GM23338 (cell line): ENCODE data around the gene AOC3. TPM values are rescaled to one million over a fixed set of nuclear protein-coding genes. Genes with fewer than 3 reads are reported as not detected.
A peak's percentile ranks its signal among the peaks of the same experiment; 100 is the strongest.

Experiments used
- ATAC-seq: fragments of 200-7000 bp; cut with Tn5 transposase; 3 replicates; pipeline ENCODE4 v1.9.1; 2020
- DNase-seq: peaks from one replicate; pipeline ENCODE4 v3.0.0-alpha.2; 2015; ENCODE audit warnings: low spot score
- H2AFZ ChIP-seq: fragments of 200-600 bp; sonication (generic); 2 replicates; pipeline ENCODE4 v1.8.0; 2016; ENCODE audit warnings: antibody characterized with exemption, mild to moderate bottlenecking, moderate library complexity
- H3F3A ChIP-seq: fragments of 200-600 bp; sonication (generic); replicated peaks from 2 replicates; pipeline ENCODE4 v1.8.0; 2017; ENCODE audit warnings: antibody characterized with exemption, mixed run types, low read depth
- H3K27ac ChIP-seq: fragments of 200-600 bp; sonication (generic); 2 replicates; pipeline ENCODE4 v1.6.1; 2016; ENCODE audit warnings: low read depth
- H3K27me3 ChIP-seq: fragments of 200-600 bp; sonication (generic); 2 replicates; pipeline ENCODE4 v1.8.0; 2016; ENCODE audit warnings: mild to moderate bottlenecking, mixed run types, moderate library complexity; ENCODE audit not compliant: insufficient read depth
- H3K36me3 ChIP-seq: fragments of 200-600 bp; sonication (generic); 2 replicates; pipeline ENCODE4 v1.8.0; 2016; ENCODE audit warnings: mild to moderate bottlenecking; ENCODE audit not compliant: insufficient read depth
- H3K4me1 ChIP-seq: fragments of 200-600 bp; sonication (generic); 2 replicates; pipeline ENCODE4 v1.8.0; 2016; ENCODE audit warnings: mild to moderate bottlenecking, moderate library complexity; ENCODE audit not compliant: insufficient read depth
- H3K4me2 ChIP-seq: fragments of 200-600 bp; sonication (generic); 2 replicates; pipeline ENCODE4 v1.7.1; 2017; ENCODE audit warnings: mixed run types
- H3K4me3 ChIP-seq: fragments of 200-600 bp; sonication (generic); 2 replicates; pipeline ENCODE4 v1.6.1; 2016; ENCODE audit warnings: mixed run types
- H3K79me2 ChIP-seq: fragments of 200-600 bp; sonication (generic); replicated peaks from 2 replicates; pipeline ENCODE4 v1.8.0; 2017; ENCODE audit warnings: mild to moderate bottlenecking; ENCODE audit not compliant: insufficient read depth
- H3K9me2 ChIP-seq: fragments of 200-600 bp; sonication (generic); 2 replicates; pipeline ENCODE4 v1.8.0; 2017; ENCODE audit not compliant: insufficient read depth
- H4K20me1 ChIP-seq: fragments of 200-600 bp; sonication (generic); replicated peaks from 2 replicates; pipeline ENCODE4 v1.8.0; 2017; ENCODE audit warnings: mild to moderate bottlenecking; ENCODE audit not compliant: insufficient read depth
- H3K27ac Mint-ChIP-seq: 2 replicates; pipeline ENCODE4 v1.8.0; 2020; ENCODE audit warnings: inconsistent platforms, mild to moderate bottlenecking, moderate library complexity, mixed read lengths
- H3K27me3 Mint-ChIP-seq: 3 replicates; pipeline ENCODE4 v1.8.0; 2022; ENCODE audit warnings: low read depth, mild to moderate bottlenecking, moderate library complexity, mixed read lengths, inconsistent platforms; ENCODE audit not compliant: insufficient read depth, poor library complexity
- H3K36me3 Mint-ChIP-seq: 3 replicates; pipeline ENCODE4 v1.8.0; 2021; ENCODE audit warnings: low read depth, mild to moderate bottlenecking, inconsistent platforms, moderate library complexity, mixed read lengths
- H3K4me1 Mint-ChIP-seq: 3 replicates; pipeline ENCODE4 v1.8.0; 2020; ENCODE audit warnings: mild to moderate bottlenecking, inconsistent platforms, mixed read lengths
- H3K4me3 Mint-ChIP-seq: 3 replicates; pipeline ENCODE4 v1.8.0; 2021; ENCODE audit warnings: moderate library complexity, mild to moderate bottlenecking, inconsistent platforms, mixed read lengths
- H3K9me3 Mint-ChIP-seq: 3 replicates; pipeline ENCODE4 v1.8.0; 2020; ENCODE audit warnings: moderate library complexity, mild to moderate bottlenecking, inconsistent platforms, mixed read lengths
- CREB1 ChIP-seq: fragments of 250-450 bp; sonication (Bioruptor Pico); IDR thresholded peaks from 2 replicates; pipeline ENCODE4 v1.5.0; 2020; ENCODE audit warnings: low read depth, mild to moderate bottlenecking, moderate library complexity
- EZH2 ChIP-seq: fragments of 200-600 bp; sonication (generic); IDR thresholded peaks from one replicate; pipeline ENCODE4 v1.8.0; 2017; ENCODE audit warnings: antibody characterized with exemption, mild to moderate bottlenecking, low read depth; ENCODE audit not compliant: unreplicated experiment
- EZH2phosphoT487 ChIP-seq: fragments of 200-600 bp; sonication (generic); IDR thresholded peaks from one replicate; pipeline ENCODE4 v1.8.1; 2018; ENCODE audit warnings: antibody characterized with exemption; ENCODE audit not compliant: unreplicated experiment
- JUNB ChIP-seq: IDR thresholded peaks from one replicate; pipeline ENCODE4 v1.6.1; 2016; ENCODE audit warnings: antibody characterized with exemption; ENCODE audit not compliant: unreplicated experiment
- NANOG ChIP-seq: IDR thresholded peaks from 2 replicates; pipeline ENCODE4 v1.6.1; 2016; ENCODE audit warnings: antibody characterized with exemption, borderline replicate concordance
- POLR2AphosphoS5 ChIP-seq: IDR thresholded peaks from 2 replicates; pipeline ENCODE4 v1.6.1; 2016; ENCODE audit warnings: antibody characterized with exemption, low read depth
- STAT1 ChIP-seq: IDR thresholded peaks from one replicate; pipeline ENCODE4 v1.6.1; 2016; ENCODE audit warnings: antibody characterized with exemption; ENCODE audit not compliant: unreplicated experiment
- ZNF114 ChIP-seq: fragments of 250-450 bp; sonication (Bioruptor Pico); IDR thresholded peaks from 2 replicates; pipeline ENCODE4 v1.5.0; 2020; ENCODE audit warnings: mild to moderate bottlenecking, moderate library complexity
- ZNF331 ChIP-seq: fragments of 250-450 bp; sonication (Bioruptor Pico); IDR thresholded peaks from 2 replicates; pipeline ENCODE4 v1.5.0; 2020; ENCODE audit warnings: low read depth, mild to moderate bottlenecking, moderate library complexity
- polyA plus RNA-seq: library from polyadenylated mRNA; unstranded; fragments of >200 nt; fragmentation: Nextera tagmentation; extraction: Ambion mirVana; gene quantifications from 2 replicates; pipeline ENCODE4 v1.2.1, GENCODE V29; 2016
- total RNA-seq: library from RNA; depleted of rRNA; stranded (reverse); fragments of >200 nt; shearing (Covaris generic); gene quantifications from 2 replicates; pipeline ENCODE4 v1.2.3, GENCODE V29; 2014
- TF ChIP-seq, protein P1 (sequence below): fragments of 250-450 bp; sonication (Bioruptor Pico); IDR thresholded peaks from 2 replicates; pipeline ENCODE4 v1.5.0; 2020; ENCODE audit warnings: mild to moderate bottlenecking, moderate library complexity
- TF ChIP-seq, protein P2 (sequence below): IDR thresholded peaks from one replicate; pipeline ENCODE4 v1.6.1; 2018; ENCODE audit warnings: antibody characterized with exemption; ENCODE audit not compliant: unreplicated experiment
- TF ChIP-seq, protein P3 (sequence below): IDR thresholded peaks from 2 replicates; pipeline ENCODE4 v1.6.1; 2016; ENCODE audit warnings: antibody characterized with exemption

The AOC3 gene
- total and polyA plus RNA-seq, 2 experiments from 2014 or later: 1.4 to 1.7 TPM

DNA sequence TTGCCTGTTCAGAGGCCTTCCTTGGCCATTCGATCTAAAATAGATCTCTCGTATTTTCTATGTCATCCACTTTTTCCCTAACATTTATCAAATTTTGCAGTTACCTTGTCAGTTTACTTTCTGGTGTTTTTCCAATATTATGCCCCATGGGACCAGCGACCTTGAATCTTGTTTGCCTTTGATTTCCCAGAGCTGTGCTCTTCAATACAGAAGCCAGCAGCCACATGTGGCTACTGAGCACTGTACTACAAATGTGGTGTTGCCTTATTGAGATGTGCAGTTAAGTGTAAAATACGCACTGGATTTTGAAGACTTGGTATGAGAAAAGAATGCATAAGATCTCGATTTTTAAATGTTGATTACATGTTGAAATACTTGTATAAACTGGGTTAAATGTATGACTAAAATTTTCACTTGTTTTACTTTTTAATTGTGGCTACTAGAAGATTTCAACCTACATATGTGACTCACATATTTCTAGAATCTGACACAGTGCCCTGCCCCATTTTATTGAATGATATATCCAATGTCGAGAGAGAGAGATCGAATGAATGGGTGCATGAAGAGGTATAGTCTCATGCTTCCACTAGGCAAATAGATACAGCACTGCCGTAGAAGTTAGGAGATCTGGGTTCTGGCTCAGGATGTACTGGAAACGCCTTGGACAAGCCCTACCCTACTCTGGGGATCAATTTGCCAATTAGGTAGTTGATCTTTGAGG lies 18.6 kb upstream of the AOC3 start (continued):
- TF ChIP-seq, protein P1, sequence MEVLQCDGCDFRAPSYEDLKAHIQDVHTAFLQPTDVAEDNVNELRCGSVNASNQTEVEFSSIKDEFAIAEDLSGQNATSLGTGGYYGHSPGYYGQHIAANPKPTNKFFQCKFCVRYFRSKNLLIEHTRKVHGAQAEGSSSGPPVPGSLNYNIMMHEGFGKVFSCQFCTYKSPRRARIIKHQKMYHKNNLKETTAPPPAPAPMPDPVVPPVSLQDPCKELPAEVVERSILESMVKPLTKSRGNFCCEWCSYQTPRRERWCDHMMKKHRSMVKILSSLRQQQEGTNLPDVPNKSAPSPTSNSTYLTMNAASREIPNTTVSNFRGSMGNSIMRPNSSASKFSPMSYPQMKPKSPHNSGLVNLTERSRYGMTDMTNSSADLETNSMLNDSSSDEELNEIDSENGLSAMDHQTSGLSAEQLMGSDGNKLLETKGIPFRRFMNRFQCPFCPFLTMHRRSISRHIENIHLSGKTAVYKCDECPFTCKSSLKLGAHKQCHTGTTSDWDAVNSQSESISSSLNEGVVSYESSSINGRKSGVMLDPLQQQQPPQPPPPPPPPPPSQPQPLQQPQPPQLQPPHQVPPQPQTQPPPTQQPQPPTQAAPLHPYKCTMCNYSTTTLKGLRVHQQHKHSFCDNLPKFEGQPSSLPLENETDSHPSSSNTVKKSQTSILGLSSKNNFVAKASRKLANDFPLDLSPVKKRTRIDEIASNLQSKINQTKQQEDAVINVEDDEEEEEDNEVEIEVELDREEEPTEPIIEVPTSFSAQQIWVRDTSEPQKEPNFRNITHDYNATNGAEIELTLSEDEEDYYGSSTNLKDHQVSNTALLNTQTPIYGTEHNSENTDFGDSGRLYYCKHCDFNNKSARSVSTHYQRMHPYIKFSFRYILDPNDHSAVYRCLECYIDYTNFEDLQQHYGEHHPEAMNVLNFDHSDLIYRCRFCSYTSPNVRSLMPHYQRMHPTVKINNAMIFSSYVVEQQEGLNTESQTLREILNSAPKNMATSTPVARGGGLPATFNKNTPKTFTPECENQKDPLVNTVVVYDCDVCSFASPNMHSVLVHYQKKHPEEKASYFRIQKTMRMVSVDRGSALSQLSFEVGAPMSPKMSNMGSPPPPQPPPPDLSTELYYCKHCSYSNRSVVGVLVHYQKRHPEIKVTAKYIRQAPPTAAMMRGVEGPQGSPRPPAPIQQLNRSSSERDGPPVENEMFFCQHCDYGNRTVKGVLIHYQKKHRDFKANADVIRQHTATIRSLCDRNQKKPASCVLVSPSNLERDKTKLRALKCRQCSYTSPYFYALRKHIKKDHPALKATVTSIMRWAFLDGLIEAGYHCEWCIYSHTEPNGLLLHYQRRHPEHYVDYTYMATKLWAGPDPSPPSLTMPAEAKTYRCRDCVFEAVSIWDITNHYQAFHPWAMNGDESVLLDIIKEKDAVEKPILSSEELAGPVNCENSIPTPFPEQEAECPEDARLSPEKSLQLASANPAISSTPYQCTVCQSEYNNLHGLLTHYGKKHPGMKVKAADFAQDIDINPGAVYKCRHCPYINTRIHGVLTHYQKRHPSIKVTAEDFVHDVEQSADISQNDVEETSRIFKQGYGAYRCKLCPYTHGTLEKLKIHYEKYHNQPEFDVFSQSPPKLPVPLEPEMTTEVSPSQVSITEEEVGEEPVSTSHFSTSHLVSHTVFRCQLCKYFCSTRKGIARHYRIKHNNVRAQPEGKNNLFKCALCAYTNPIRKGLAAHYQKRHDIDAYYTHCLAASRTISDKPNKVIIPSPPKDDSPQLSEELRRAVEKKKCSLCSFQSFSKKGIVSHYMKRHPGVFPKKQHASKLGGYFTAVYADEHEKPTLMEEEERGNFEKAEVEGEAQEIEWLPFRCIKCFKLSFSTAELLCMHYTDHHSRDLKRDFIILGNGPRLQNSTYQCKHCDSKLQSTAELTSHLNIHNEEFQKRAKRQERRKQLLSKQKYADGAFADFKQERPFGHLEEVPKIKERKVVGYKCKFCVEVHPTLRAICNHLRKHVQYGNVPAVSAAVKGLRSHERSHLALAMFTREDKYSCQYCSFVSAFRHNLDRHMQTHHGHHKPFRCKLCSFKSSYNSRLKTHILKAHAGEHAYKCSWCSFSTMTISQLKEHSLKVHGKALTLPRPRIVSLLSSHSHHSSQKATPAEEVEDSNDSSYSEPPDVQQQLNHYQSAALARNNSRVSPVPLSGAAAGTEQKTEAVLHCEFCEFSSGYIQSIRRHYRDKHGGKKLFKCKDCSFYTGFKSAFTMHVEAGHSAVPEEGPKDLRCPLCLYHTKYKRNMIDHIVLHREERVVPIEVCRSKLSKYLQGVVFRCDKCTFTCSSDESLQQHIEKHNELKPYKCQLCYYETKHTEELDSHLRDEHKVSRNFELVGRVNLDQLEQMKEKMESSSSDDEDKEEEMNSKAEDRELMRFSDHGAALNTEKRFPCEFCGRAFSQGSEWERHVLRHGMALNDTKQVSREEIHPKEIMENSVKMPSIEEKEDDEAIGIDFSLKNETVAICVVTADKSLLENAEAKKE (CRISPR knock-in tag): no peak
- TF ChIP-seq NANOG (no peak), POLR2AphosphoS5 (no peak), EZH2phosphoT487 (no peak), CREB1 (CRISPR knock-in tag) (no peak), ZNF114 (no peak), ZNF331 (no peak), STAT1 (no peak)

DNA sequence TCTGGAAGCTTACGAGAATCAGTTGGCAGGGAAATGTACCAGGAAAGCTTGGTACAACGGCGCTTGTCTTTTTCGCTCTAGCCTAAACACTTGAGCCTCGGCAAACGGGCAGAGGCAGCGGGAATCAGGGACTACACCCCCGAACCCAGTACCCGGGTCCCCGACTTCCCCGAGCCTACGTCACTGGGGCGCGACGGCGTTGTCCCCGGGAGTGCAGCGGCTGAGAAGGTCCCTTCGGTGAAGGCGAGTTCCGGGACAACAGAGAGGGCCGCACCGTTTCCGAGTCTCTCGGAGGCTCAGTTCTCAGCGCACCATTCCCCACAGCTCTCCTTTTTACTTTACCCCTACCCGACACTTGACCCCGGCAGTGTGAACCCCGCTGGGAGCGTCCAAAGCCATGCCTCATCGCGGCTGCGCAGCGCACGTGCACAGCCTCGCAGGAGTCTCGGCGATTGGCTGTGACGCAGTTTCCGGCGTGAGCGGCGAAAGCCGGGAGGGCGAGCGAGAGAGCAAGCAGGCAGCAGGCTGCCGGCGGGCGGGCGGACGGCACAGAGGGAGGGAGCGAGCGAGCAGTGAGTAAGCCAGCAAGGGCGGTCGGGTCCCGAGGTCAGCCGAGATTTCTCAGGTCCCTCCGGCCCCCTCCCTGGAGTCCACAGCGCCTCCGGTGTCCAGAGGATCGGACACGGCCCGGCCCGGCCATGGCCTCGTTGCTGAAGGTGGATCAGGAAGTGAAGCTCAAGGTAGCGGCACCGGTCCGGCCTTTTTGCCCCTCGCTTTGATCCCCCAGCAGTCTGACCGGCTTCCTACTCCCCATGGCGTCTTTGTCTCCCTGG lies 17.8 kb upstream of the AOC3 start, which contains the start of gene PSME3:
Gene PSME3, plus strand, starts transcription at position 464 of the 833 bp plus-strand sequence. Its CDS starts 235 bp downstream, at position 699.
- H3K9me3 Mint-ChIP-seq: no peaks in the 10 kb centered on the region
- Histone ChIP-seq H4K20me1 (peaks cover 8% of the 10 kb centered on the region; the same call in 1 of the 2 replicates), H3K27ac (peak within 1 kb of the TSS; percentile 95), H3K79me2 (peaks cover 30% of the 10 kb centered on the region), H3K9me2 (no peaks in the 10 kb centered on the region), H3K4me3 (peak within 1 kb of the TSS; percentile 99), H3K4me2 (peak within 1 kb of the TSS; percentile 100), H3F3A (no peaks in the 10 kb centered on the region; the same call in 1 of the 2 replicates), H2AFZ (peak within 1 kb of the TSS; percentile 53), H3K4me1 (peaks cover 5% of the 10 kb centered on the region; the same call in 1 of the 2 replicates), H3K27me3 (no peaks in the 10 kb centered on the region), H3K36me3 (peaks cover 29% of the 10 kb centered on the region)
- ATAC-seq: peak; percentile 93
- TF ChIP-seq POLR2AphosphoS5 (peak; percentile 98), EZH2 (no peak), CREB1 (CRISPR knock-in tag) (peak; percentile 97), ZNF331 (no peak), EZH2phosphoT487 (no peak), JUNB (no peak)
- TF ChIP-seq, protein P2, sequence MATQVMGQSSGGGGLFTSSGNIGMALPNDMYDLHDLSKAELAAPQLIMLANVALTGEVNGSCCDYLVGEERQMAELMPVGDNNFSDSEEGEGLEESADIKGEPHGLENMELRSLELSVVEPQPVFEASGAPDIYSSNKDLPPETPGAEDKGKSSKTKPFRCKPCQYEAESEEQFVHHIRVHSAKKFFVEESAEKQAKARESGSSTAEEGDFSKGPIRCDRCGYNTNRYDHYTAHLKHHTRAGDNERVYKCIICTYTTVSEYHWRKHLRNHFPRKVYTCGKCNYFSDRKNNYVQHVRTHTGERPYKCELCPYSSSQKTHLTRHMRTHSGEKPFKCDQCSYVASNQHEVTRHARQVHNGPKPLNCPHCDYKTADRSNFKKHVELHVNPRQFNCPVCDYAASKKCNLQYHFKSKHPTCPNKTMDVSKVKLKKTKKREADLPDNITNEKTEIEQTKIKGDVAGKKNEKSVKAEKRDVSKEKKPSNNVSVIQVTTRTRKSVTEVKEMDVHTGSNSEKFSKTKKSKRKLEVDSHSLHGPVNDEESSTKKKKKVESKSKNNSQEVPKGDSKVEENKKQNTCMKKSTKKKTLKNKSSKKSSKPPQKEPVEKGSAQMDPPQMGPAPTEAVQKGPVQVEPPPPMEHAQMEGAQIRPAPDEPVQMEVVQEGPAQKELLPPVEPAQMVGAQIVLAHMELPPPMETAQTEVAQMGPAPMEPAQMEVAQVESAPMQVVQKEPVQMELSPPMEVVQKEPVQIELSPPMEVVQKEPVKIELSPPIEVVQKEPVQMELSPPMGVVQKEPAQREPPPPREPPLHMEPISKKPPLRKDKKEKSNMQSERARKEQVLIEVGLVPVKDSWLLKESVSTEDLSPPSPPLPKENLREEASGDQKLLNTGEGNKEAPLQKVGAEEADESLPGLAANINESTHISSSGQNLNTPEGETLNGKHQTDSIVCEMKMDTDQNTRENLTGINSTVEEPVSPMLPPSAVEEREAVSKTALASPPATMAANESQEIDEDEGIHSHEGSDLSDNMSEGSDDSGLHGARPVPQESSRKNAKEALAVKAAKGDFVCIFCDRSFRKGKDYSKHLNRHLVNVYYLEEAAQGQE: peak; percentile 26
- TF ChIP-seq, protein P3, sequence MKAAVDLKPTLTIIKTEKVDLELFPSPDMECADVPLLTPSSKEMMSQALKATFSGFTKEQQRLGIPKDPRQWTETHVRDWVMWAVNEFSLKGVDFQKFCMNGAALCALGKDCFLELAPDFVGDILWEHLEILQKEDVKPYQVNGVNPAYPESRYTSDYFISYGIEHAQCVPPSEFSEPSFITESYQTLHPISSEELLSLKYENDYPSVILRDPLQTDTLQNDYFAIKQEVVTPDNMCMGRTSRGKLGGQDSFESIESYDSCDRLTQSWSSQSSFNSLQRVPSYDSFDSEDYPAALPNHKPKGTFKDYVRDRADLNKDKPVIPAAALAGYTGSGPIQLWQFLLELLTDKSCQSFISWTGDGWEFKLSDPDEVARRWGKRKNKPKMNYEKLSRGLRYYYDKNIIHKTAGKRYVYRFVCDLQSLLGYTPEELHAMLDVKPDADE: peak; percentile 67; the same call in 1 of the 2 replicates
- H3K27ac Mint-ChIP-seq: peak within 1 kb of the TSS; percentile 100
- H3K4me1 Mint-ChIP-seq: peaks cover 16% of the 10 kb centered on the region
- peaks cover 10% of the 10 kb centered on the region for H3K27me3 Mint-ChIP-seq
- peak; percentile 95 for DNase-seq
- H3K36me3 Mint-ChIP-seq: peaks cover 39% of the 10 kb centered on the region
- H3K4me3 Mint-ChIP-seq: peak within 1 kb of the TSS; percentile 95
